HG02943 (cell line): ENCODE data around the gene PLPP3.

ENCODE experiments used
- ATAC-seq: cut with Tn5 transposase; IDR thresholded peaks from one replicate; pipeline ENCODE4 v1.9.1; 2021; ENCODE audit warnings: mild to moderate bottlenecking, low read depth, moderate library complexity; ENCODE audit not compliant: unreplicated experiment

The PLPP3 gene

GRCh38 chr1:56527548-56528302, 51.6 kb downstream of the PLPP3 start:
- no peak for ATAC-seq

DNA sequence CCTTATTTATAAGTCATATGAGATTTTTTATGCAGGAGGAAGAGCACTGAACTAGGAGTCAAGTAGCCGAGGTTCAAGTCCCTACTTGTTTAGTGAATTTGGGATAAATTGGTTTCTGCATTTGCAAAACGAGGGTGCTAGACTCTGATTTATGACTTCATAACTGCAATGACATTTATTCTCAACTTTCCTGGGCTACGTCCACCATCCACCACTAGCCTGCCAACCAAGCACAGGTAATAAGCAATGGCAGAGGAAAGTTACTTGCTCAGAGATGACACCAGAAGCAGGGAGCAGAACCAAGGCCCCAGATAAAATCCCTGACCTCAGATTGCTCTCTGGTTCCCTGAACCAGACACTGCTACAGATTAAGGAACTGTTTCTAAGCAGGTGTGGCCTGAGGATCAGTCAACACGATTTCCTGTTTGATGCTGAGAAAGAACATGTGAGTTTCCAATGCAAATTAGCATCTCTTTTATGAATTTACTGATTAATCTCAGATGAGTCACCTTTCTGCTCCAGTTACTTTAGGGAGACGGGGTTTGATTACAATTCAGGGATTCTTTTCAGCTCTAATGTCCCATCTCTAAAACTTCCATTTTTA, 52.7 kb downstream of the PLPP3 start:
- peak; percentile 54 for ATAC-seq

- peak; percentile 92 for ATAC-seq
Measured at GRCh38 chr1:56525489-56526041, 53.8 kb downstream of the PLPP3 start.

DNA sequence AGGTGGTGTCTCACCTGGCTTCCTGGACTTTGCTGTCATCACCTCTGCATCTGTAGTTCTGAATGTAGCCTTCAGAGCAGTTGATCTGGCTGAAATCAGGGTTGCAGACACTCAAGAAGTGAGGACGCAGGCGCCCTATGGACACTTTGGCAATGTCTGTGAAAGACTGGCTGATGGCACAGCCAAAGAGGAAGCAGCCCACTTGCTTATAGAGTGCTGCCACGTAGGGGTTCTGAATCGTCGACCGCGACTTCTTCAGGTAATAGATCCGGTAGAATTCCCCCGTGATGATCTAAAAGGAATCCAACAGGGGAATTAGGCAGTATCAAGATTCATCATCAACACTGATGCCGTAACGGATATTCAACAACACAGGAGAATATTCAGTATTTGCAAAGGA, 55.1 kb downstream of the PLPP3 start:
- ATAC-seq = no peak

- no peak for ATAC-seq
Measured at GRCh38 chr1:56522680-56523079, 56.7 kb downstream of the PLPP3 start.

GRCh38 chr1:56520016-56520601, 59.3 kb downstream of the PLPP3 start:
- ATAC-seq = no peak

DNA sequence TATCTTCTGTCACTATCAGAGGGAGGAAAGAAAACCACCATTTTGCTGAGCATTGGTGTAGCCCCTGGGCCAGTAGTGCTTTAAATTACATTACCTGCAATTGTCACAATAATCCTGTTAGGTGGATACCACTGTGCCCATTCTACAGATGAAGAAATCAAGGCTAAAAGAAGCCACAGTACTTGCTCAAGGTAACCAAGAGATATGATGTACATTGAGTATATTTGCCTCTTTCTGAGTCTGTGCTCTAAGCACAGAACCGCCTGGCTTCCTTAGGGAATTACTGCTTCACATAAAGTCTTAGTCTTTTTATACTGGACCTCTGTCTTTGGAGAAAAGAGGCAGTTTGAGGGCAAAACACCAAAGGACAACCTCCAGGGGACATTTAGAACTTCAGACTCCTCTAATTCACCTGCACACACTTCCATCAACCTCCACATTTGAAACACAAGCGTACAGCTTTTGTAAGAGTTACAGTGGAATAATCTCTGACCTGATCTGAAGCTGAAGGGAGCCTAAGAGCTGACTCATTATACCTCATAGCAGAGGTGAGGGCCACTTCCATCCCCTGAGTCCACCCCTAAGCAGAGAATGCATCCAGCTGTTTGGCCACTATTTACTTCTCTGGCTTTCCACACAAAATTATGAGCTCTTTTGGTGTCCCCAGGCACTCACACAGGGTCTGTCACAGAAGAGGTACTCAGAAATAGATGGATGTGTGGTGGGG, 61.8 kb downstream of the PLPP3 start:
- ATAC-seq = no peak

GRCh38 chr1:56516539-56517252, 62.7 kb downstream of the PLPP3 start:
- peak; percentile 90 for ATAC-seq

DNA sequence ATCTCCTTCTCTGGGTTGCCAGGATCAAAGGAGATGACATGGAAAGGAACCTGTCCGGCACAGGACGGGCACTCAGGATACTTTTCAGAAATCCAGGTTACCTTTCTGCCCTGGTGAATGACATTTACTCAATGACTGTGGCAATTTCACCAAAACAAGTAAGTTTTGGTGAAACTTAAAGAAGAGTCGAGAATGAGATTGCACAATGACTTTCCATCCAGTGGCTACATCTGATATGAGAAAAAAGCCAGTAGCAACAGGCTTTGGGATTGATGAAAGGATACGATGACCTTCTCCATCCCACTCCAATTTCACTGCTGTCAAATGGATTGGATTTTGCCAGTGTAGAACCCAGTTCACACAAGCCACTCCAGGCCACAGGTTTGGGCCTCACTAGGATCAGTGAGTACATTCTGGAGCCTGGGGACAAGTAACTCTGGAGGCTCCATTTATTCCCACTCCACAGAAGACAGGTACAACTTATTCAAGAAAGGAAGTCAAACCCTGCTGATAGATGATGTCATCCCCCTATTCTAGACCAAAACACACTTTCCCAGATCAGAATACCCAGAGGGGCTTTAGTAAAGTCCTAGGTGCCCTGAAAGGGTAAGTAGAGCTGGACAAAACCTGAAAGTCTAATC, 63.3 kb downstream of the PLPP3 start:
- ATAC-seq = no peak

DNA sequence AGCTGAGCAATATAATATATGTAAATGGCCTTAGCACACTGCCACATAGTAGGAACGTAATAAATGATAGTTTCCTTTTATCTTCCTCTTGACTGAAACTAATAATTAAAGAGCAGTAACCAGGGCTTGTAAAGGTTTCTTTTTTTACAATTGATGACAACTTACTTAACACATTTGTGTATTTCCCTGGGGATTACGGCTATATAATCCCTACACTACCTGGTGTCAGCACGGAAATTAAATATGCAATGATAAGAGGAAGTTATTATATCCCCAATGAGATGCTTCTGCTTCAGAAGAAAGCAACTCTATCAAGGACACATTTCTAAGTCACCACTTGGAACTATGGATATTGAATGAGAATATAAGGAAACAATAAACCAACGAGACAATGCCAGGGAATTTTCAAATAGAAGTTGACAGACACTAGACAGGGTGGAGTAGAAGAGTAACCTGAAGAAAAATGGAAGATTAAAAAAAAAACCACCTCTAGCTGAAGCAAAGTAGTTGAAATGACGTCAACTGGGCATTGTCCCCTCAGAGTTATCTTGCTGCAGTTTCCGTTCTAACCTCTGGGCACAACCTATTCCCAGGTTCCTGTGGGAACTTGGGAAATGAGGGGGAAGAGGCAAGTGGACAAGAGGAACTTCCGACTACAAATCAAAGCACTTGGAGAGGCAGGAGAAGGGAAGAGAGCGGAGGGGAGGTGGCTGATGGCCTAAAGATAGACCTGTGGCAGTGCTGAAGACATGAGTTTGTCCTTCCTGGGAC, 66.5 kb downstream of the PLPP3 start:
- no peak for ATAC-seq

DNA sequence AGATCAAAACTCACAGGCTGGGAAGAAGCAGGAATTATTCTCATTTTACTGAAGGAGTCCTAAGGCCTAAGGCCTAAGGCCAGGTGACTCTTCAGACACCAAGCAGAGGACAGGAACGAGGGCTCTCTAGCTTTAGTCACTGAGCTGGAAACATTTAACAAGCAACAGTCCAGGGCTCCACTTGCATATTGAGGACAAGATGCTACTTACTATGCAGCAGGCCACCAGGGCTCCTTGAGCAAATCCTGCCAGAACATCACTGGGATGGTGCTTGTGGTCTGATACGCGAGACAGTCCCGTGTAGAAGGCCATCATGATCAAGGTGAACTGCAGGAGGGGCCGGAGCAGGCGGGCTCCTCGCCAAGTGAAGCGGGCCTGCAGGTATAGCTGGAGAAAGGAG, 67.6 kb downstream of the PLPP3 start:
- ATAC-seq = no peak

DNA sequence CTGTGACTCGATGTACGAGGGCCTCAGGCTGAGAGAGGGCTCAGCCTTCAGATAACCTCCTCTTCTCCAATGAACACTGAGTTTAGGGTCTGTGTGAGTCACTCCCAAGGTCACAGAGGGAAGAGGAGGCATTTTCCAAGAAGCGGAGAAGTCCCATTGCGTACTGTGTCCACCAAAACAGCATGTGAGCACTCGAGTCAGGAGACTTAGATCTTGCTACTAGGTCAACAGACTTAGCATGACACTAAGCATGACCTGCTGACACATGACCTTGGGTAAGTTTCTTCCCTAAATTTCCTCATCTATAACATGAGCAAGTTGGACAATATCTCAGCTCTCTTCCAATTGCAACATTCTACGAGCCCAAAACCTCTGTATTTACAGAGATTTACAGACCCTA, 68.0 kb downstream of the PLPP3 start:
- no peak for ATAC-seq

- ATAC-seq = no peak
Measured at GRCh38 chr1:56510642-56511021, 68.7 kb downstream of the PLPP3 start.

- no peak for ATAC-seq
Measured at GRCh38 chr1:56509713-56510641, 69.4 kb downstream of the PLPP3 start.

DNA sequence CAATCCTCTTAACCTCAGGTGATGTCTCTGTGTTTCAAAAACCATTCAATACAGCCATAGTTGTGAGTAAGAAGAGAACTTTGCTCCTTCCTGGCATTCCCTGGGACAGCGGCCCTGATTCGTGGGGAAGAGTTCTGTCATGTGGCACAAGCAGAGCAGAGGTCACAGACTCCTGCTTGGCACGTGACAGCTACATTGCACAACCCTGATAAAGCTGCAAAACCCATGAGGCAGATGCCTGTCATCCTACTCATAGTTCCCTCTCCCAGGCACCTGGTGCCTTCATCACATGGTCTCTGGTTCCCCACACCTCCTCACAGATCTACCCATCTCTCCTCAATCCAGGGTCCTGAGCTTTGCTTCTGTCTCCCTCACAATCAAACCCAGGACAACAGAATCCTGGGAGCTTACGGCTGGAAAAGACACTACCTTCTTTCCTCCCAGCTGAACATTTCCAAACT, 70.8 kb downstream of the PLPP3 start:
- ATAC-seq = no peak

DNA sequence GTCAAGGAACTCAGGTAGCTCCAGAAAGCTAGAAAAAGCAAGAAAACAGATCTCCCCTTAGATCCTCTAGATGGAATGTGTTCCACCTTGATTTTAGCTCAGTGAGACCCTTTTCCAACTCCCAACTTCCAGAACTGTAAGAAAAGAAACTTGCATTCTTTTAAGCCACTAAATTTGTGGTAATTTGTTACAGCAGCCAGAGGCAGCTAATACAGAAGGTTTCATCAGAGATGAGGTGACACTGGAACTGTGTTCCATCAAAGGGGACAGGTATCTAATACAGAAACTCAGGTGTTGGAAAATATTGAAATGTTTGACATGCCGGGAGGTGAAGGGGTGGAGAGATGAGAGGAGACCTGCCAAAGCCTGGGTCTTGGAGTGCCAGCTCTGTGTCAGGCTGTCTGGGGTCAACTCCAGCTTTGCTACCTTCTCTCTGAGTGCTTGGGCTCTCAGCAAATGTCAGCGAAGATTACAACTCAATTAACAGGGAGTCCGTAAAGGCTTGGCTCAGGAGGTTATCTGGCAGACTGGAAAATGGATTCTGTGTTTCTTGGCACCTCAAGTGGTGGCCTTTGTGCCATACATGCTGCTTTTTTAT, 71.3 kb downstream of the PLPP3 start:
- no peak for ATAC-seq

- no peak for ATAC-seq
Measured at GRCh38 chr1:56506951-56507491, 72.3 kb downstream of the PLPP3 start.
